22Rv1 (cell line): ENCODE data around the gene SNAP23.

Experiments
- CTCF ChIP-seq: fragments of 450-650 bp; IDR thresholded peaks from 2 replicates; pipeline ENCODE4 v1.5.1; 2017; ENCODE audit warnings: mild to moderate bottlenecking
- ZFX ChIP-seq: fragments of 450-650 bp; IDR thresholded peaks from 2 replicates; pipeline ENCODE4 v1.6.1; 2017; ENCODE audit warnings: antibody characterized with exemption, borderline replicate concordance

GRCh38 chr15:42577514-42578031 is 82.1 kb downstream of the SNAP23 start:
- no peak for TF ChIP-seq CTCF
- TF ChIP-seq ZFX, result no peak
